GM18951 (cell line): Measurements from ENCODE around the gene ATMIN.

Source experiments
- POLR2A ChIP-seq: IDR thresholded peaks from 4 replicates; pipeline ENCODE4 v1.6.1; 2011; ENCODE audit warnings: mild to moderate bottlenecking; ENCODE audit not compliant: insufficient read length, insufficient read depth; ENCODE audit errors: extremely low read depth
- in situ Hi-C: fragments of 300-500 bp; cut with MboI; formaldehyde crosslinking; loops from one replicate; pipeline ENCODE4 v1.12.0; 2022; ENCODE audit warnings: low sequenced_read_pairs, mixed read lengths, inconsistent platforms; ENCODE audit not compliant: unreplicated experiment

ATMIN gene

DNA sequence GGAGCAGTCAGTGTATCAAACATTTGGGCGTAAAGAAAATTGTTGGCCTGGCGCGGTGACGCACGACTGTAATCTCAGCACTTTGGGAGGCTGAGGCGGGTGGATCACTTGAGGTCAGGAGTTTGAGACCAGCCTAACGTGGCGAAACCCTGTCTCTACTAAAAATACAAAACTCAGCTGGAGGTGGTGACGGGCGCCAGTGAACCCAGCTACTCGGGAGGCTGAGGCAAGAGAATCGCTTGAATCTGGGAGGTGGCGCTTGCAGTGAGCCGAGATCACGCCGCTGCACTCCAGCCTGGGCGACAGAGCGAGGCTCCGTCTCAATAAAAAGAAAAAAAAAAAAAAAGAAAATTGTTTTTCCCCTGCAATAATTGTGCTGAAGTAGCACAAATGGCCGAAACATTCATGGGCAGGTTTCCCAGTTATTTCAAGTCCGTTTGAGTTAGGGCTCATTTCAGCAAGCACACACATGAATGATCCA lies 59.2 kb downstream of the ATMIN start:
- no peak for TF ChIP-seq POLR2A
- in situ Hi-C loops = no loop called here

DNA sequence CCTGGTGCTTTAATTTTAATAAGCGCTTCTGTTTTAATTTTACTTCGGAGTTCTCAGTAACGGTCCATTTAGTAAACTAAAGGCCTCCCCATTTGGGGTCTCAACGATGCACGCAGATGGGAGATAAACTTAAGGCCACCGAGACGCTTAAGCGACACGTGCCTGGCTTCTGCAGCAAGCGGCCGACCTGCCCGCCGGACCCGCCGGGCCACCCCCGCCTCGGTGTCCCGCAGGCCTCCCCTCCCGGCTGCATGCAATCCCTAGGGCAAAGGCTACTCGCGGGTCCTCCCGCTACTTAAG lies 60.0 kb downstream of the ATMIN start:
- in situ Hi-C loops = no loop called here
- TF ChIP-seq POLR2A = no peak

DNA sequence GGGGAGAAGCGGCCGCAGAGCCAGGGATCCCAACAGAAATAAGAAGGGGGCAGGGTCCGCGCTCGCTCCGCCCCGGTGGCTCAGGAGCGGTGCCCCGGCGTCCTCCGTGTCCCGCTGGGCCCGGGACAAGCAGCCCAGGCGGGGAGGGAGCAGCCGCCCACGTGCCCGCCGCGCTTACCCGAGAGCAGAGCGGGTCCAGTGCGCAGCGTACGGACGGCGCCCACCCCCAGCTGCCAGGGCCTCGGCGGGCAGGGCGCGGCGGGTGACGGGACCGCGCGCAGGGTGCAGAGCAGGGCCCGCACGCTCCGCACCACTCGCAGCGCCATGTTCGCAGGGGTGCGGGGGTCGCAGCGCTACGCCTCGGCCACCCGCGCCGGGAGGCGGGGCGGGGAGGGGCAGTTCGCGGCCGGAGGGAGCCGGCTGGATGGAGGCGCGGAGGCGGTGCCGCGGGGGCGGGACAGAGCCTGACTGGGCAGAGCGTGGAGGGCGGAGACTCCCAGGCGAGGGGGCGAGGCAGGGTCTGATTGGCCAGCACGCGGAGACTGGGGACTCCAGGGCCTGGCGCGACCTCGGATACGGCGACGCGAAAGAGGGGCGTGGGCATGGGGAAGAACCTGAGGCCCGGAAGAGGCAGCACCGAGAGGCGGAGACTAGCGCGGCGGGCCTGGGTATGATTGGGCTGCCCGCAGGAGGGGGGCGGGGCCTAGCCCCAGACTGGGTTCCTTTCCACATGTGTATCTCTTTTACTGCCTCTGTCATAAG lies 60.5 kb downstream of the ATMIN start, which contains the start of gene GCSH:
TSS of gene GCSH (minus strand) at position 443 of the 762 bp plus-strand sequence. CDS start at position 326, 117 bp downstream.
- in situ Hi-C loops = no loop called here

DNA sequence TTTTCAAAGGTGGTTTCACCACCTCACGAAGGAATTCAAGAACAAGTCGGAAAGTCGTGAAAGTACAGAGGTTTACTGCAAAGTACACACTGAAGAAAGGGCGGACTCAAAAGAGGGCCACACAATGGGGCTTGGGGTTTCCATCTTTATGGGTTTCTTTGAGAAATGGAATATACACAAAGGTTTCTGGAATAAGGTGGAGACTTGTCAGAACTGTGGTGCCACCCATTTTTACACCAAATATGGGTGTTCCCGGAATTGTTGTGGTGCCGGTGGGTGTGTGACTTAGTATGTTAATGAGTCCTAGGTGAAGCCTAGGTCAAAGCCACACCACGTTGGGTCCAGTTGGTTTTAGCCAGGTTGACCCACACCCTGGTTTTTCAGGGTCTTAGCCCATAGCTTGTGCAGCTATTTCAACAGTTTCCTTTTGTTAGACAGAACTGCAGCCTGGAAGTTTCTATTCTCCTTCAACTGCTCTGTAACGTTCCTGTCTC lies 61.1 kb downstream of the ATMIN start:
- no peak for TF ChIP-seq POLR2A
- in situ Hi-C loops = no loop called here

More for the DNA sequence above, 60.5 kb downstream of the ATMIN start, which contains the start of gene GCSH:
- peak; percentile 54 for TF ChIP-seq POLR2A
